Prostate gland (tissue), 2 donors: Measurements from ENCODE around the gene C1QTNF1.

Source experiments
- CTCF ChIP-seq, 4 experiments: fragments of 200-600 bp in 2 of 4; fragments of 450-650 bp in 2 of 4; sonication (generic) in 2 of 4; IDR thresholded peaks; 1 replicate in 3 of 4; 2 replicates in 1 of 4; pipeline ENCODE4 v1.5.1; 2016 to 2019; ENCODE audit warnings: antibody characterized with exemption in 4 of 4, mild to moderate bottlenecking in 2 of 4, moderate library complexity in 2 of 4
- POLR2A ChIP-seq: fragments of 450-650 bp; IDR thresholded peaks from one replicate; pipeline ENCODE4 v1.6.1; 2016; ENCODE audit warnings: antibody characterized with exemption, mild to moderate bottlenecking

- TF ChIP-seq POLR2A (no peak), CTCF (IDR thresholded peaks at IDR 0.05) (no peak)
These were observed 24.2 kb downstream of the C1QTNF1 start for GRCh38 chr17:79047923-79048825.
